ENCODE measurements around the gene METTL9. TPM values are rescaled to one million over a fixed set of nuclear protein-coding genes. Genes with fewer than 3 reads are reported as not detected.

The METTL9 gene
- total and polyA plus RNA-seq, 9 of the 15 experiments (the other 6 are each of a cell fraction or from before 2014, with no cell fraction given), result 12.2 to 107 (median 79.1) TPM

DNA sequence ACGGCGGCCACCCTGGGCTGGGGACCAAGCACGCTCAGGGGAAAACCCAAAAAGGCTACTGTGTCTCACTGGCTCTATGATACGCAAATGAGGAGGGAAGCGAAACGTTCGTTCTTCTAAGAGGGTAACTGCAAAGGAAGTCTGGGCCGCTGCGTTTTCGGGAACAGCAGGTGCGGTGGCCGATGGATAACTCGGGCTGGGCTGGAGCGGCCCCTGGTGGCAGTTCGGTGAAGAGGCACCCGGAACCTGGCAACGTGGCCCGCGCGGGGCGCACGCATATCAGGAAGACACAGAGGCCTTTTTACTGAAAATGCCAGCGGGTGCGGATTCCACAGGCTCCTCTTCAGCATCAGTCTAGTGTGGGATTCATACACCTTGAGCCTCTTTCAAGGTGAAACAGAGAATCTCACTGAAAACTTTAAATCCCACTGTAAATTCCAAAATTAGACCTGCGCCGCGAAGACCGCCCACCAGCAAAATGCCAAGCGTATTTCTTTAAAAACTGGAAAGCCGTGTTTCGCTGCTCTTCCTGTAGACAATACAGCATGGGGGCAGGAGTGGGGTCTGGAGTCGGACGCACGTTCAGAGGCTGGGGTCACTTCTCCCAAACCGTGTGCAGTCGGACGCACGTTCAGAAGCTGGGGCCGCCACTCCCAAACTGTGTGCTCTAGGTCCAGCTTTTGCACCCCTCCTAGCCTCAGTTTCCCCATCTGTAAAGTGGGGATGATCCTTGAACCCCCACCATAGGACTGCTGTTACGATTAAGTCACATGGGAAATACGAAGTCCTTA is 44.4 kb upstream of the METTL9 start (continued):
- TF ChIP-seq, protein P1, sequence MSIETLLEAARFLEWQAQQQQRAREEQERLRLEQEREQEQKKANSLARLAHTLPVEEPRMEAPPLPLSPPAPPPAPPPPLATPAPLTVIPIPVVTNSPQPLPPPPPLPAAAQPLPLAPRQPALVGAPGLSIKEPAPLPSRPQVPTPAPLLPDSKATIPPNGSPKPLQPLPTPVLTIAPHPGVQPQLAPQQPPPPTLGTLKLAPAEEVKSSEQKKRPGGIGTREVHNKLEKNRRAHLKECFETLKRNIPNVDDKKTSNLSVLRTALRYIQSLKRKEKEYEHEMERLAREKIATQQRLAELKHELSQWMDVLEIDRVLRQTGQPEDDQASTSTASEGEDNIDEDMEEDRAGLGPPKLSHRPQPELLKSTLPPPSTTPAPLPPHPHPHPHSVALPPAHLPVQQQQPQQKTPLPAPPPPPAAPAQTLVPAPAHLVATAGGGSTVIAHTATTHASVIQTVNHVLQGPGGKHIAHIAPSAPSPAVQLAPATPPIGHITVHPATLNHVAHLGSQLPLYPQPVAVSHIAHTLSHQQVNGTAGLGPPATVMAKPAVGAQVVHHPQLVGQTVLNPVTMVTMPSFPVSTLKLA (conservative IDR thresholded peaks at IDR 0.05), result peak; percentile 82 to 83
- TF ChIP-seq ZNF140 (CRISPR knock-in tag; IDR thresholded peaks at IDR 0.05) (no peak), CBFA2T2 (conservative IDR thresholded peaks at IDR 0.05) (0 out of 2 replicates have a peak, but pooled peaks have one; percentile 10), ESRRA (IDR thresholded peaks at IDR 0.05; ENCODE audit: borderline replicate concordance, low read depth) (0 out of 2 replicates have a peak, but pooled peaks have one; percentile 48), TRIM24 (IDR thresholded peaks at IDR 0.05) (0 out of 4 replicates have a peak, but pooled peaks of 1 of the 2 experiments have one; percentile 31), ZFP1 (CRISPR knock-in tag; IDR thresholded peaks at IDR 0.05) (no peak), POLR2G (IDR thresholded peaks at IDR 0.05; ENCODE audit: low read depth, low read length) (peak; percentile 65; the same call in 1 of the 2 replicates)
- TF ChIP-seq, protein P2, sequence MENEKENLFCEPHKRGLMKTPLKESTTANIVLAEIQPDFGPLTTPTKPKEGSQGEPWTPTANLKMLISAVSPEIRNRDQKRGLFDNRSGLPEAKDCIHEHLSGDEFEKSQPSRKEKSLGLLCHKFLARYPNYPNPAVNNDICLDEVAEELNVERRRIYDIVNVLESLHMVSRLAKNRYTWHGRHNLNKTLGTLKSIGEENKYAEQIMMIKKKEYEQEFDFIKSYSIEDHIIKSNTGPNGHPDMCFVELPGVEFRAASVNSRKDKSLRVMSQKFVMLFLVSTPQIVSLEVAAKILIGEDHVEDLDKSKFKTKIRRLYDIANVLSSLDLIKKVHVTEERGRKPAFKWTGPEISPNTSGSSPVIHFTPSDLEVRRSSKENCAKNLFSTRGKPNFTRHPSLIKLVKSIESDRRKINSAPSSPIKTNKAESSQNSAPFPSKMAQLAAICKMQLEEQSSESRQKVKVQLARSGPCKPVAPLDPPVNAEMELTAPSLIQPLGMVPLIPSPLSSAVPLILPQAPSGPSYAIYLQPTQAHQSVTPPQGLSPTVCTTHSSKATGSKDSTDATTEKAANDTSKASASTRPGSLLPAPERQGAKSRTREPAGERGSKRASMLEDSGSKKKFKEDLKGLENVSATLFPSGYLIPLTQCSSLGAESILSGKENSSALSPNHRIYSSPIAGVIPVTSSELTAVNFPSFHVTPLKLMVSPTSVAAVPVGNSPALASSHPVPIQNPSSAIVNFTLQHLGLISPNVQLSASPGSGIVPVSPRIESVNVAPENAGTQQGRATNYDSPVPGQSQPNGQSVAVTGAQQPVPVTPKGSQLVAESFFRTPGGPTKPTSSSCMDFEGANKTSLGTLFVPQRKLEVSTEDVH (IDR thresholded peaks at IDR 0.05; ENCODE audit: low read depth, partially characterized antibody), result peak; percentile 56
- TF ChIP-seq, protein P3, sequence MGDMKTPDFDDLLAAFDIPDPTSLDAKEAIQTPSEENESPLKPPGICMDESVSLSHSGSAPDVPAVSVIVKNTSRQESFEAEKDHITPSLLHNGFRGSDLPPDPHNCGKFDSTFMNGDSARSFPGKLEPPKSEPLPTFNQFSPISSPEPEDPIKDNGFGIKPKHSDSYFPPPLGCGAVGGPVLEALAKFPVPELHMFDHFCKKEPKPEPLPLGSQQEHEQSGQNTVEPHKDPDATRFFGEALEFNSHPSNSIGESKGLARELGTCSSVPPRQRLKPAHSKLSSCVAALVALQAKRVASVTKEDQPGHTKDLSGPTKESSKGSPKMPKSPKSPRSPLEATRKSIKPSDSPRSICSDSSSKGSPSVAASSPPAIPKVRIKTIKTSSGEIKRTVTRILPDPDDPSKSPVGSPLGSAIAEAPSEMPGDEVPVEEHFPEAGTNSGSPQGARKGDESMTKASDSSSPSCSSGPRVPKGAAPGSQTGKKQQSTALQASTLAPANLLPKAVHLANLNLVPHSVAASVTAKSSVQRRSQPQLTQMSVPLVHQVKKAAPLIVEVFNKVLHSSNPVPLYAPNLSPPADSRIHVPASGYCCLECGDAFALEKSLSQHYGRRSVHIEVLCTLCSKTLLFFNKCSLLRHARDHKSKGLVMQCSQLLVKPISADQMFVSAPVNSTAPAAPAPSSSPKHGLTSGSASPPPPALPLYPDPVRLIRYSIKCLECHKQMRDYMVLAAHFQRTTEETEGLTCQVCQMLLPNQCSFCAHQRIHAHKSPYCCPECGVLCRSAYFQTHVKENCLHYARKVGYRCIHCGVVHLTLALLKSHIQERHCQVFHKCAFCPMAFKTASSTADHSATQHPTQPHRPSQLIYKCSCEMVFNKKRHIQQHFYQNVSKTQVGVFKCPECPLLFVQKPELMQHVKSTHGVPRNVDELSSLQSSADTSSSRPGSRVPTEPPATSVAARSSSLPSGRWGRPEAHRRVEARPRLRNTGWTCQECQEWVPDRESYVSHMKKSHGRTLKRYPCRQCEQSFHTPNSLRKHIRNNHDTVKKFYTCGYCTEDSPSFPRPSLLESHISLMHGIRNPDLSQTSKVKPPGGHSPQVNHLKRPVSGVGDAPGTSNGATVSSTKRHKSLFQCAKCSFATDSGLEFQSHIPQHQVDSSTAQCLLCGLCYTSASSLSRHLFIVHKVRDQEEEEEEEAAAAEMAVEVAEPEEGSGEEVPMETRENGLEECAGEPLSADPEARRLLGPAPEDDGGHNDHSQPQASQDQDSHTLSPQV (IDR thresholded peaks at IDR 0.05), result peak; percentile 56; the same call in 1 of the 2 replicates
- TF ChIP-seq, protein P4, sequence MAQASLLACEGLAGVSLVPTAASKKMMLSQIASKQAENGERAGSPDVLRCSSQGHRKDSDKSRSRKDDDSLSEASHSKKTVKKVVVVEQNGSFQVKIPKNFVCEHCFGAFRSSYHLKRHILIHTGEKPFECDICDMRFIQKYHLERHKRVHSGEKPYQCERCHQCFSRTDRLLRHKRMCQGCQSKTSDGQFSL (CRISPR knock-in tag; IDR thresholded peaks at IDR 0.05), result no peak
- TF ChIP-seq, protein P4 (tag; IDR thresholded peaks at IDR 0.05), result 0 out of 4 replicates have a peak, but pooled peaks of 1 of the 2 experiments have one; percentile 47
- TF ChIP-seq, protein P5, sequence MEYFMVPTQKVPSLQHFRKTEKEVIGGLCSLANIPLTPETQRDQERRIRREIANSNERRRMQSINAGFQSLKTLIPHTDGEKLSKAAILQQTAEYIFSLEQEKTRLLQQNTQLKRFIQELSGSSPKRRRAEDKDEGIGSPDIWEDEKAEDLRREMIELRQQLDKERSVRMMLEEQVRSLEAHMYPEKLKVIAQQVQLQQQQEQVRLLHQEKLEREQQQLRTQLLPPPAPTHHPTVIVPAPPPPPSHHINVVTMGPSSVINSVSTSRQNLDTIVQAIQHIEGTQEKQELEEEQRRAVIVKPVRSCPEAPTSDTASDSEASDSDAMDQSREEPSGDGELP (CRISPR knock-in tag; IDR thresholded peaks at IDR 0.05; ENCODE audit: borderline replicate concordance), result peak; percentile 82

Measured in K562 (cell line).